Astrocyte (in vitro differentiated cells and primary cell): Measurements from ENCODE around the gene TOMM70. TPM values are rescaled to one million over a fixed set of nuclear protein-coding genes. Genes with fewer than 3 reads are reported as not detected.

Experiments used
- DNase-seq: peaks from one replicate; pipeline ENCODE4 v3.0.0-alpha.2; 2010; ENCODE audit warnings: low read depth
- FAIRE-seq: peaks from 2 replicates; lab custom pipeline; 2011; peaks lifted over from hg19 to GRCh38; lab: Jason Lieb, UNC
- H2AFZ ChIP-seq: 2 replicates; pipeline ENCODE4 v1.6.0; 2012; ENCODE audit warnings: low read depth, low read length, inconsistent platforms
- H3K27ac ChIP-seq: 2 replicates; pipeline ENCODE4 v1.5.1; 2011; ENCODE audit warnings: low read depth, low read length, inconsistent platforms
- H3K27me3 ChIP-seq: 2 replicates; pipeline ENCODE4 v1.6.0; 2011; ENCODE audit warnings: low read length, inconsistent platforms; ENCODE audit not compliant: insufficient read depth
- H3K36me3 ChIP-seq: 2 replicates; pipeline ENCODE4 v1.5.1; 2011; ENCODE audit warnings: low read length, inconsistent platforms; ENCODE audit not compliant: insufficient read depth
- H3K4me1 ChIP-seq: 2 replicates; pipeline ENCODE4 v1.5.1; 2011; ENCODE audit warnings: low read length, inconsistent platforms; ENCODE audit not compliant: insufficient read depth
- H3K4me2 ChIP-seq: 2 replicates; pipeline ENCODE4 v1.6.0; 2012; ENCODE audit warnings: low read length, inconsistent platforms
- H3K4me3 ChIP-seq: 2 replicates; pipeline ENCODE4 v1.5.1; 2011; ENCODE audit warnings: low read depth, mild to moderate bottlenecking, low read length, inconsistent platforms; ENCODE audit not compliant: insufficient read depth
- H3K79me2 ChIP-seq: 2 replicates; pipeline ENCODE4 v1.6.0; 2012; ENCODE audit warnings: mild to moderate bottlenecking, low read length, inconsistent platforms; ENCODE audit not compliant: insufficient read depth
- H3K9ac ChIP-seq: 2 replicates; pipeline ENCODE4 v1.6.0; 2012; ENCODE audit warnings: mild to moderate bottlenecking, low read length, inconsistent platforms
- H3K9me3 ChIP-seq: 2 replicates; pipeline ENCODE4 v1.5.1; 2012; ENCODE audit warnings: low read depth, mild to moderate bottlenecking, low read length, inconsistent platforms; ENCODE audit not compliant: insufficient read depth
- H4K20me1 ChIP-seq: 2 replicates; pipeline ENCODE4 v1.6.0; 2012; ENCODE audit warnings: low read length, inconsistent platforms; ENCODE audit not compliant: insufficient read depth
- H3K27ac Mint-ChIP-seq: one replicate; pipeline ENCODE4 v1.8.0; 2021; ENCODE audit warnings: mild to moderate bottlenecking, mixed read lengths; ENCODE audit not compliant: unreplicated experiment
- H3K27me3 Mint-ChIP-seq: one replicate; pipeline ENCODE4 v1.8.0; 2021; ENCODE audit warnings: low read depth, mixed read lengths; ENCODE audit not compliant: unreplicated experiment
- H3K36me3 Mint-ChIP-seq: one replicate; pipeline ENCODE4 v1.8.0; 2021; ENCODE audit warnings: low read depth, mixed read lengths; ENCODE audit not compliant: unreplicated experiment
- H3K4me1 Mint-ChIP-seq: one replicate; pipeline ENCODE4 v1.8.0; 2021; ENCODE audit warnings: low read depth, mixed read lengths; ENCODE audit not compliant: unreplicated experiment
- H3K4me3 Mint-ChIP-seq: one replicate; pipeline ENCODE4 v1.8.0; 2021; ENCODE audit warnings: mild to moderate bottlenecking, moderate library complexity, mixed read lengths; ENCODE audit not compliant: unreplicated experiment
- H3K9me3 Mint-ChIP-seq: one replicate; pipeline ENCODE4 v1.8.0; 2021; ENCODE audit warnings: mild to moderate bottlenecking, mixed read lengths; ENCODE audit not compliant: unreplicated experiment
- CTCF ChIP-seq: IDR thresholded peaks from 2 replicates; pipeline ENCODE4 v1.5.1; 2011; ENCODE audit warnings: low read depth, mild to moderate bottlenecking, inconsistent platforms, low read length, moderate library complexity; ENCODE audit not compliant: insufficient read depth
- EZH2 ChIP-seq: IDR thresholded peaks from 2 replicates; pipeline ENCODE4 v1.6.1; 2012; ENCODE audit warnings: mild to moderate bottlenecking, low read length, inconsistent platforms; ENCODE audit not compliant: insufficient read depth
- total RNA-seq: library from RNA; stranded (reverse); gene quantifications from 2 replicates; pipeline ENCODE4 v1.2.1, GENCODE V29; 2021

The TOMM70 gene
- total RNA-seq, 1 donor from 2014 or later, result 48.9 TPM

DNA sequence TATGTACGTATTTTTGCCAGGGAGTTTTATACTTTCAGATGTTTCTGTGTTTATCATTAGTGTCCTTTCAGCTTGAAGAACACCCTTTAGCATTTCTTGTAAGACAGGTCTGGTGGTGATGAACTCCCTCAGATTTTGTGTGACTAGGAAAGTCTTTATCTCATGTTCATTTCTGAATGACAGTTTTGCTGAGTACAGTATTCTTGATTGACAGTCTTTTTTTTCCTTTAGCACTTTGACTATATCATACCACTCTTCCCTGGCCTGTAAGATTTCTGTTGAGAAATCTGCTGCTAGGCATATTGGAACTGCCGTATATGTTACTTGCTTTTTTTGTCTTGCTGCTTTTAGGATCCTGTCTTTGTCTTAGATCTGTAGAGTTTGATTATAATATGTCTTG lies 6.3 kb upstream of the TOMM70 start:
- peaks cover 10% of the 10 kb centered on the region for H3K79me2 ChIP-seq
- no peak for DNase-seq
- TF ChIP-seq CTCF, result no peak
- no peak for TF ChIP-seq EZH2

GRCh38 chr3:100404250-100404548 lies 3.3 kb upstream of the TOMM70 start:
- Histone ChIP-seq H3K79me2 (peaks cover 35% of the 10 kb centered on the region), H3K9ac (no peak overlapping the region), H3K36me3 (no peaks in the 10 kb centered on the region), H2AFZ (no peak overlapping the region), H3K4me1 (peaks cover 10% of the 10 kb centered on the region), H3K9me3 (no peaks in the 10 kb centered on the region), H4K20me1 (peaks cover 12% of the 10 kb centered on the region), H3K27me3 (no peaks in the 10 kb centered on the region), H3K4me3 (no peak overlapping the region), H3K4me2 (peak overlapping the region; percentile 96), H3K27ac (no peak overlapping the region)
- TF ChIP-seq CTCF (no peak), EZH2 (no peak)
- FAIRE-seq (no peak), DNase-seq (no peak)
- Mint-ChIP-seq H3K4me3 (peak overlapping the region; percentile 92), H3K9me3 (peaks cover 5% of the 10 kb centered on the region), H3K36me3 (peaks cover 2% of the 10 kb centered on the region), H3K27me3 (no peaks in the 10 kb centered on the region), H3K4me1 (peaks cover 8% of the 10 kb centered on the region), H3K27ac (no peak overlapping the region)

More for the DNA sequence above, 6.3 kb upstream of the TOMM70 start:
- Histone ChIP-seq H3K9me3 (no peaks in the 10 kb centered on the region), H3K27ac (no peak overlapping the region), H3K4me3 (no peak overlapping the region), H3K36me3 (no peaks in the 10 kb centered on the region), H2AFZ (no peak overlapping the region), H3K27me3 (no peaks in the 10 kb centered on the region), H3K9ac (no peak overlapping the region), H3K4me2 (no peak overlapping the region), H3K4me1 (peaks cover 3% of the 10 kb centered on the region), H4K20me1 (no peaks in the 10 kb centered on the region)
- H3K9me3 Mint-ChIP-seq, result peaks cover 5% of the 10 kb centered on the region
- peaks cover 7% of the 10 kb centered on the region for H3K36me3 Mint-ChIP-seq
- H3K27me3 Mint-ChIP-seq, result no peaks in the 10 kb centered on the region
- no peak overlapping the region for H3K4me3 Mint-ChIP-seq
- peaks cover 3% of the 10 kb centered on the region for H3K4me1 Mint-ChIP-seq
- no peak overlapping the region for H3K27ac Mint-ChIP-seq
- no peak for FAIRE-seq

DNA sequence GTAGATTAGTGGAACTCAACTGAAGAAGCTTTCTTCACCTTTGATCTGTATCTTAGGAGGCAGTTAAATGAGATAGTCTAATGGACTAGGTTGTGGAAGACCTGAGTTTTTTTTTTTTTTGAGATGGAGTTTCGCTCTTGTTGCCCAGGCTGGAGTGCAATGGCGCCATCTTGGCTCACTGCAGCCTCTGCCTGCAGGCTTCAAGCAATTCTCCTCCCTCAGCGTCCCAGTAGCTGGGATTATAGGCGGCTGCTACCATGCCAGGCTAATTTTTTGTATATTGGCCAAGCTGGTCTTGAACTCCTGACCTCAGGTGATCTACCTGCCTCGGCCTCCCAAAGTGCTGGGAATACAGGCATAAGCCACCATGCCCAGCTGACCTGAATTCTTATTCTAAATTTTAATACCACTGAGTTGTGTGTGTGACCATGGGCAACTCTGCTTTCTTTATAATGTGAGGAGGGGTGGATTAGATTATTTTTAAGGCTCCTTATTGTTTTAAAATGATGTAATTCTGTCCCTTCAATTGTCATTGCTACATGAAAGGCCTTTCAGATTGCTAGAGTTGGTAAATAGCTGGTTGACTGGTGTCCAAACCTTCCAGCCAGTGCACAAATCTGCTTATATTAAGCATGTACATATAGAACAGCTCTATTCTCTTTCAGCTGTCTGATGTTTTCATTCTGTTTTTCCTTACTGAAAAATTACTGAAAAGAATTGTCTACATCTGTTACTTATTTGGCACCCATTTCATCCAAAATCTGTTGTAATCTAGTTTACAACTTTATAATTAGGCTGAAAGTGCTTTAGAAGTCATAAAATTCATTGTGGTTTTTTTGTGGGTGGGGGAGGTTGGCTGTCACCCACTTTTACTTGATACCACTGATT lies 2.7 kb upstream of the TOMM70 start:
- TF ChIP-seq CTCF, result no peak
- TF ChIP-seq EZH2, result no peak
- Histone ChIP-seq H3K9me3 (no peaks in the 10 kb centered on the region), H4K20me1 (peaks cover 16% of the 10 kb centered on the region), H3K79me2 (peaks cover 40% of the 10 kb centered on the region), H3K27ac (no peak overlapping the region), H3K4me3 (peak overlapping the region; percentile 82), H3K27me3 (no peaks in the 10 kb centered on the region), H3K36me3 (no peaks in the 10 kb centered on the region), H2AFZ (no peak overlapping the region), H3K9ac (no peak overlapping the region), H3K4me2 (peak overlapping the region; percentile 96), H3K4me1 (peaks cover 11% of the 10 kb centered on the region)
- Mint-ChIP-seq H3K4me1 (peaks cover 12% of the 10 kb centered on the region), H3K27me3 (no peaks in the 10 kb centered on the region), H3K36me3 (peaks cover 2% of the 10 kb centered on the region), H3K9me3 (peaks cover 5% of the 10 kb centered on the region), H3K27ac (peak overlapping the region; percentile 55), H3K4me3 (peak overlapping the region; percentile 92)
- DNase-seq (no peak), FAIRE-seq (no peak)
